MG63 (cell line): ENCODE data around the gene RTL10. TPM values are rescaled to one million over a fixed set of nuclear protein-coding genes. Genes with fewer than 3 reads are reported as not detected.
"Not testable (repeated sequence)": the region's sequence is repeated elsewhere in the genome, so short reads cannot be mapped to it uniquely, and the experiment has no call there.

Source experiments
- DNase-seq: peaks from one replicate; pipeline ENCODE4 v3.0.0-alpha.2; 2020
- H3K27me3 ChIP-seq: fragments of 250-450 bp; sonication (Bioruptor Pico); 2 replicates; pipeline ENCODE4 v1.5.1; 2020; ENCODE audit warnings: mild to moderate bottlenecking, moderate library complexity
- H3K36me3 ChIP-seq: fragments of 250-450 bp; sonication (Bioruptor Pico); 2 replicates; pipeline ENCODE4 v1.5.1; 2020; ENCODE audit warnings: mild to moderate bottlenecking, moderate library complexity
- H3K4me3 ChIP-seq: fragments of 250-450 bp; sonication (Bioruptor Pico); 2 replicates; pipeline ENCODE4 v1.5.1; 2020; ENCODE audit warnings: mild to moderate bottlenecking, moderate library complexity
- H3K9me3 ChIP-seq: fragments of 250-450 bp; sonication (Bioruptor Pico); 2 replicates; pipeline ENCODE4 v1.5.1; 2020; ENCODE audit warnings: mild to moderate bottlenecking, moderate library complexity
- total RNA-seq: library from RNA; depleted of rRNA; stranded (reverse); fragments of >200 nt; shearing (Covaris generic); gene quantifications from 2 replicates; pipeline ENCODE4 v1.2.3, GENCODE V29; 2014; ENCODE audit warnings: low replicate concordance

The RTL10 gene
- total RNA-seq, 1 experiment from 2014 or later, result 7.2 TPM

DNA sequence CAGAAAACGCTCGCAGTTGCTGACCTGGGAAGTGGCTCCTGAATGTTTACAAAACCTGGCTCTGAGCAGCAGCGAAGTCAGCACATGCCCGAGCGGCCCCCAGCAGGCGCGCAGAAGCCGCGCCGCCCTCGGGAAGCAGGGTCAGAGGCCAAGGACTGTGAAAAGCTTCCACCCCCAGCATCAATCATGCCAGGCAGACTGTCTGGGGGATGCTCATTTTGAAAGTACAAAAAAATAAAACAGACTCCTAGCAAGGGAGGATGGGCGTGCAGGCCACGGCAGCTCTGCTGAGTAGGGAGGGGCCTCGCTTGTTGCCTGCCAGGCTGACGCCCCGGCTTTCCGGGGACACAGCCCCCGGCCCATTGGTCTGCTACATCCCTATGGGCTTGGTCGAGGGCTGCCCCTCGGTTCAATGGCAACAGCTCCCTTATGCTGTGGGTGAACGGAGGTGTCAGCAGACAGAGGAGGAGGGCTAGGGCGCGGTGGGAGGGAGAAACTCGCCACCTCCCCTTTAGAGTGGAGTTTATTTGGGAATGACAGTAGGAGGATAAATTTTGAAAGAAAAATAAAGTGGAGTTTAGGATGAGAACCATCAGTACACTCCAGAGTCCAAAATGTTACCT, 37.7 kb upstream of the RTL10 start:
- Histone ChIP-seq H3K27me3 (no peaks in the 10 kb centered on the region), H3K9me3 (no peaks in the 10 kb centered on the region), H3K4me3 (no peak overlapping the region), H3K36me3 (no peaks in the 10 kb centered on the region)
- DNase-seq, result no peak

GRCh38 chr22:19891317-19892256, 36.9 kb upstream of the RTL10 start:
- H3K9me3 ChIP-seq, result no peaks in the 10 kb centered on the region
- no peak overlapping the region for H3K4me3 ChIP-seq
- DNase-seq, result peak; percentile 66
- H3K36me3 ChIP-seq, result no peaks in the 10 kb centered on the region
- no peaks in the 10 kb centered on the region for H3K27me3 ChIP-seq

GRCh38 chr22:19890502-19891316, 36.0 kb upstream of the RTL10 start:
- no peaks in the 10 kb centered on the region for H3K36me3 ChIP-seq
- no peaks in the 10 kb centered on the region for H3K27me3 ChIP-seq
- no peak for DNase-seq
- H3K9me3 ChIP-seq, result no peaks in the 10 kb centered on the region
- no peak overlapping the region for H3K4me3 ChIP-seq

- H3K36me3 ChIP-seq, result no peaks in the 10 kb centered on the region
- H3K9me3 ChIP-seq, result no peaks in the 10 kb centered on the region
- DNase-seq, result no peak
- H3K27me3 ChIP-seq, result no peaks in the 10 kb centered on the region
- no peak overlapping the region for H3K4me3 ChIP-seq
Observed at GRCh38 chr22:19889951-19890350, 35.3 kb upstream of the RTL10 start.

DNA sequence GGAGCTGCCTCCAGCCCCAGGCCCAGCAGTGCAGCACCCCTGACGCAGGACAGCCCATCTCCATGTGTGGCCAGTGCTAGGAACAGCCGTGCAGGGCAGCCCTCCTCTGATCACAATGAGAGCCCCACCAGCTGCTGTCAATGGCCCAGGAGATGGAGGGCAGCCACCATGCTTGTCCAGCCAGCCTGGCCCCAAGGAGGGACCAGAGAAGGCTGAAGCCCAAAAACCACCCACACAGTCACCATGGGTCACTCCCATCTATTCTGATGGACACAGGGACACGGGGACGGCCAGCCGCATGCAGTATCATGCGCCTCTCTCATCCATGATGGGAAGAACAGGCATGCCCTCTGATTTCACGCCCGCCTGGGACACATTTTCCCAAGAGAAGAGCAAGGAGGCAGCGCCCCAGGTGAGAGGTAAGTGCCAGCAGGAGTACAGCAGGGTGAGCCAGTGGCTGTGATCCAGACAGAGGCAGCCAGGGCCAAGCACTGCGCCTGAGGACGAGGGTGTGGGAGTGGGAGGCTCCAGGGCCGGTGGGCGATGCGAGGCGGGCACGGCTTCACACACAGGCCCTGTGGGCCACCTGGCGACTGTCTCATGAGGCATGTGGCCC, 33.6 kb upstream of the RTL10 start:
- no peaks in the 10 kb centered on the region for H3K27me3 ChIP-seq
- DNase-seq, result no peak
- no peaks in the 10 kb centered on the region for H3K36me3 ChIP-seq
- no peaks in the 10 kb centered on the region for H3K9me3 ChIP-seq
- no peak overlapping the region for H3K4me3 ChIP-seq

DNA sequence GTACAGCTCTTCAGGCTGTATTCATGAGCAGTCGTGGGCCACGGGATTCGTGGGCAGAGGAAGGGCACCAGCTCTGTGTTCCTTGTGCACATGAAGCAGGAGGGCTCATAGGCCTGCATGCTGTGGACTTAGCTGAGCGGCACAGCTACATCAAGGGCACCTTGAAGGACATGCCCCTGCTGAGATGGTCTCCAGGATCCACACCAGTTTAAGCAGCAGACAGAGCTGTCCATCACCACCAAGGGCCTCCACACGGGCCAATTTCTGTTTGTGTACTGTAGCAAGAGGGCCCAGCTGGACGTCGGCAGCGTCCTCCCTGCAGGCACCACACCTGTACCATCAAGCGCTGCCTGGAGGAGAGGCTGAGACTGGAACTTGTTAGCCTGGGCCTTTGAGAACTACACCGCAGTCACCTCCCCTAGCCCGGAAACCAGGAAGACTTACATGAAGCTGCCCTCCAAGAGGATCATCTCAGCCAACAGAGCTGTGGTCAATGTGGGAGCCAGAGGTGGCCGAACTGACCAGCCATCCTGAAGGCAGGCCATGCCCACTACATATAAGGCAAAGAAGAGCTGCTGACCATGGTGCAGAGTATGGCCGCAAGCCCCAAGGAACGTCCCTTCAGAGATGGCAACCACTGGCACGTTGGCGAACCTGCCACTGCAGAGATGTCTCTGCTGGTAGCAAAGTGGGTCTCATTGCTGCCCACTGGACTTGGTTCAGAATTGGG, 32.7 kb upstream of the RTL10 start:
- H3K27me3 ChIP-seq, result no peaks in the 10 kb centered on the region
- H3K9me3 ChIP-seq, result no peaks in the 10 kb centered on the region
- no peaks in the 10 kb centered on the region for H3K36me3 ChIP-seq
- no peak for DNase-seq
- no peak overlapping the region for H3K4me3 ChIP-seq

GRCh38 chr22:19886605-19887255, 32.1 kb upstream of the RTL10 start:
- H3K36me3 ChIP-seq, result no peaks in the 10 kb centered on the region
- H3K4me3 ChIP-seq, result no peak overlapping the region
- no peaks in the 10 kb centered on the region for H3K9me3 ChIP-seq
- no peak for DNase-seq
- H3K27me3 ChIP-seq, result no peaks in the 10 kb centered on the region

DNA sequence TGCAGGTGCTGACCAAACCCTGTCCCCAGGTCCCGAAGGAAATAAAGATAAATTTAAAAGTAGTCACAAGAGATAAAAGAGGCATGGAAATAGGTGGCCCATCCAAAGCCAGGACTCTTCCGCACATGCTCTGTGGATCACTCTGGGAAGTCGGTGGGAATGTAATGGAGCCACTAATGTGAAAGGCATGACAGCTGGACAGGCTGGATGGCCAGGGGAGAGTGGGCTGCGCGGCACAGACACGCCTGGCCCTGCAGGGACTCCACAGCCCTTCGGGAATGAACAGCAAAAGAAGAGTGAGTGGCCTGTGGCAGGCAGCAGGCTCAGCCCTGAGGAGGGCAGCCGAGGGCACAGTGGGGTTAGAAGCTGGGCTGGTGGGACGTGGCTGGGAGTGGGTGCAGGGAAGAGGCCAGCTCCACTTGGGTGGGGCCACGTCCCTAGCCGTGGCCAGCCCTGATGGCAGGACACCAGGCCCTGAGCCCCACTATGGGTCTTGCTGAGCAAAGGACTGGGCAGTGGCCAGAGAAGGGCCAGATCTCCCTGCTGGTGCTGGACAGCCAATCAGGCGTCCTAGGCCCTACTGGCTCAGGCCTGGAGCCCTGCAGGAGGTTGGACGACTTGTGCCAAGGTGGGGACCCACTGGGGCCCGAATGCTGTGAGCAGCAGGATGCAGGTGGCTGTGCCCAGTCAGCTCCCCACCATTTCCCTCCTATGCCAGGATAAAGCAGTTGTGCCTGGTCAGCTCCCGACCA, 31.3 kb upstream of the RTL10 start:
- Histone ChIP-seq H3K9me3 (no peaks in the 10 kb centered on the region), H3K4me3 (no peak overlapping the region), H3K27me3 (no peaks in the 10 kb centered on the region), H3K36me3 (no peaks in the 10 kb centered on the region)
- DNase-seq, result peak; percentile 40

- peaks cover 2% of the 10 kb centered on the region; the same call in 1 of the 2 replicates for H3K36me3 ChIP-seq
- peak; percentile 65 for DNase-seq
- H3K27me3 ChIP-seq, result no peaks in the 10 kb centered on the region
- H3K9me3 ChIP-seq, result no peaks in the 10 kb centered on the region
- H3K4me3 ChIP-seq, result no peak overlapping the region
Observed at GRCh38 chr22:19884954-19885751, 30.5 kb upstream of the RTL10 start.

DNA sequence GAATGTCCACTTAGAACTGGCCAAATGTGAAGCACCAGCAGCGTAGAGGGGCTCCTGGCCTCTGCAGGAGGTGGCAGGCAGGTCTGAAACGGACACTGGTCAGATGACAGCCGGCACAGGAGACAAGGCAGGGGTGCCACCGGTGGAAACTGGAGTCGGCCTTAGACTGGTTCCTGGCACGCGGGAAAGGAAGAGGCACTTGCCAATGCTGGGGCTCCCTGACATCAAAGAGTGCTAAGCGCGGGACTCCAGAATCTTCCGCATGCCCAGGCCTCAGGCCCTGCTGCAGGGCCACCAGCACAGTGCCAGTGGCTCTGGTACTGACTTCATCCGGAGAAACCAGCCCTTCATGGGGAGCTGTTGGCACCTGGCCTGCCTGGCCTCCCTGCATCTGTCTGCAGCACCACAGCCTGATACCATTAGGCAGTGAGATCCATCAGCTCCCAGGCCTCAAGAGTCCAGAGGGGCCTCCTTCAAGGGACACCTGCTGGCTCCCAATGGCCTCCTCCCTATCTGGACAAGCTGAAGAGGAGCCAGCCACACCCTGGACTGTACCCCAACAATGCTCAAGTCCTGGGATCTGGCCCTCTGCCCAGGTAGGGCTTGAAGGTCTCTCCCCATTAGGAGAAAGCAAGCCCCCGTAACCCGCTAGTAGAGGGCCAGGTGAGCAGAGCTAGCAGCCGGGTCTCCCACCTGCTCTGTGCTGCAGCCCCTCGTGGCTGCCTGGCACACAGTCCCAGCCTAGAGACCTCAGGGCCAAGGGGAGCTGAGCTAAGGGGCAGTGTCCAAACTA, 29.7 kb upstream of the RTL10 start:
- H3K4me3 ChIP-seq, result no peak overlapping the region
- H3K9me3 ChIP-seq, result no peaks in the 10 kb centered on the region
- no peaks in the 10 kb centered on the region for H3K27me3 ChIP-seq
- peaks cover 6% of the 10 kb centered on the region; the same call in 1 of the 2 replicates for H3K36me3 ChIP-seq
- no peak for DNase-seq

DNA sequence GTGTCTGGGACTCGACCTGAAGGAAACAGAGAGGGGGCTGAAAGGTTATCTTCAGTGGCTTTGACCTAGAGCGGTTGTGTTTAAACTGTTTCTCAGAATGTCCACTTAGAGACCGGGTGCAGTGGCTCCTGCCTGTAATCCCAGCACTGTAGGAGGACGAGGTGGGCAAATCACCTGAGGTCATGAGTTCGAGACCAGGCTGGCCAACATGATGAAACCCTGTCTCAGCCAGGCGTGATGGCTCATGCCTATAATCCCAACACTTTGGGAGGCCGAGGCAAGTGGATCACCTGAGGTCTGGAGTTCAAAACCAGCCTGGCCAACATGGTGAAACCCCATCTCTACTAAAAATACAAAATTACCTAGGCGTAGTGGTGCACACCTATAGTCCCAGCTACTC, 28.8 kb upstream of the RTL10 start:
- not testable (repeated sequence) for H3K4me3 ChIP-seq, DNase-seq, H3K27me3 ChIP-seq, H3K9me3 ChIP-seq
- H3K36me3 ChIP-seq, result peaks cover 13% of the 10 kb centered on the region

- Histone ChIP-seq H3K4me3 (no peak overlapping the region), H3K36me3 (peaks cover 21% of the 10 kb centered on the region), H3K9me3 (no peaks in the 10 kb centered on the region), H3K27me3 (no peaks in the 10 kb centered on the region)
- no peak for DNase-seq
Observed at GRCh38 chr22:19882446-19883381, 28.0 kb upstream of the RTL10 start.
